ENCODE results near the gene PTPN18. TPM values are rescaled to one million over a fixed set of nuclear protein-coding genes. Genes with fewer than 3 reads are reported as not detected.

The PTPN18 gene
- total RNA-seq, 1 experiment from 2014 or later: 16.3 TPM

DNA sequence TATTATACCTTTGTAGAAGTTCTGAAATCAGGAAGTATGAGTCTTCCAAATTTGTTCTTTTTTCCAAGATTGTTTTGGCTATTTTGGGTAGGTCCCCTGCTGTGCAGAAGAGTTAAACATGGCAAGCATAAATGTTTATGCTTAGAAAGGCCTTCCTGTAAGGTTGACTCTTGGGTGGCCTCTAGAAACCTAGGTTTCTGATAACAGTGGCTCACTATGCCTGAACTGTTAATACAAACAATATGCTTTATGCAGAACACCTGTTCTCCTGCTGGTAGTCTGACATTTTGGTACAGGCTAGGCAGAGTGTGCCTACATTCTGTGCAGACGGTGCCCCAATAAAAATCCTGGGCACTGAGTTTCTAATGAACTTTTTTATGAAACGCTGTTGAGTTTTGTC, 10.1 kb downstream of the PTPN18 start:
- peaks cover 8% of the 10 kb centered on the region; the same call in 1 of the 2 replicates for H3K27me3 Mint-ChIP-seq (ENCODE audit: low read depth)
- H3K23ac ChIP-seq (ENCODE audit: insufficient read length, low read depth, low read length): no peak overlapping the region

More for the DNA sequence above, 10.1 kb downstream of the PTPN18 start:
- no peak overlapping the region for H3K27ac ChIP-seq (ENCODE audit: insufficient read length, low read depth, low read length)
- no peak overlapping the region for H3K4me3 Mint-ChIP-seq
- H2AFZ ChIP-seq (ENCODE audit: low read length): no peak overlapping the region
- H3K18ac ChIP-seq (ENCODE audit: insufficient read length, low read depth, low read length): no peak overlapping the region
- no peak for TF ChIP-seq CTCF (conservative IDR thresholded peaks at IDR 0.05)
- no peak overlapping the region for H3K56ac ChIP-seq (ENCODE audit: insufficient read length, low read depth, low read length)
- H4K5ac ChIP-seq (ENCODE audit: insufficient read length, low read depth, low read length): no peak overlapping the region
- no peak overlapping the region for H2AK5ac ChIP-seq (ENCODE audit: insufficient read length, low read length)
- H3K27me3 ChIP-seq (ENCODE audit: insufficient read depth, low read length): no peaks in the 10 kb centered on the region
- no peak for DNase-seq
- H2BK20ac ChIP-seq (ENCODE audit: low read depth, low read length, poor library complexity, severe bottlenecking): no peak overlapping the region
- no peak overlapping the region for H3K4ac ChIP-seq (ENCODE audit: low read depth, low read length)
- H3K27ac Mint-ChIP-seq: no peak overlapping the region
- H3K23me2 ChIP-seq (ENCODE audit: insufficient read length, low read depth, low read length, poor library complexity, severe bottlenecking): no peaks in the 10 kb centered on the region
- H3K4me1 ChIP-seq (ENCODE audit: insufficient read depth, low read length): no peaks in the 10 kb centered on the region; the same call in 1 of the 2 replicates
- no peak overlapping the region for H3T11ph ChIP-seq (ENCODE audit: low read length)
- H2BK120ac ChIP-seq (ENCODE audit: low read depth, low read length, poor library complexity, severe bottlenecking): no peak overlapping the region
- H2BK12ac ChIP-seq (ENCODE audit: insufficient read length, low read depth, low read length): no peak overlapping the region
- no CpG with 5 or more reads among the region's 2 CpGs for WGBS (ENCODE audit: extremely low coverage, insufficient read length, low lambda C conversion rate)
- no peaks in the 10 kb centered on the region for H3K9me3 ChIP-seq (ENCODE audit: control insufficient read depth, low read depth, low read length)
- peaks cover 3 to 12% (median 3%) of the 10 kb centered on the region in 3 experiments for H3K36me3 Mint-ChIP-seq (ENCODE audit: insufficient read depth in 1 of 3, low read depth in 3 of 3)
- no peaks in the 10 kb centered on the region for H3K79me2 ChIP-seq (ENCODE audit: insufficient read depth, low read length)
- H2BK15ac ChIP-seq (ENCODE audit: low read depth, low read length): no peak overlapping the region
- H3K4me2 ChIP-seq (ENCODE audit: insufficient read depth, insufficient read length, low read length): no peak overlapping the region
- H4K91ac ChIP-seq (ENCODE audit: insufficient read length, low read depth, low read length): no peak overlapping the region
- H2BK5ac ChIP-seq (ENCODE audit: insufficient read length, low read length): no peak overlapping the region
- H3K9ac ChIP-seq (ENCODE audit: extremely low read depth, insufficient read length, low read length): no peak overlapping the region
- no peaks in the 10 kb centered on the region for H3K79me1 ChIP-seq (ENCODE audit: insufficient read depth, low read depth, low read length, poor library complexity, severe bottlenecking)
- peaks cover 15% of the 10 kb centered on the region in 2 experiments for H3K4me1 Mint-ChIP-seq
- H4K8ac ChIP-seq (replicated peaks; ENCODE audit: insufficient read length, low read depth, low read length): no peak overlapping the region
- no peak overlapping the region for H3K14ac ChIP-seq (ENCODE audit: insufficient read depth, low read length)
- H4K20me1 ChIP-seq (ENCODE audit: control insufficient read depth, insufficient read depth, insufficient read length): no peaks in the 10 kb centered on the region
- H3K9me3 Mint-ChIP-seq: no peaks in the 10 kb centered on the region; a peak in 2 of 5 replicates
